Breast epithelium (tissue), 3 donors: ENCODE measurements around the gene UBIAD1.

Source experiments
- POLR2A ChIP-seq: fragments of 450-650 bp; IDR thresholded peaks from one replicate; pipeline ENCODE4 v1.6.1; 2016; ENCODE audit warnings: antibody characterized with exemption, mild to moderate bottlenecking, moderate library complexity
- TF ChIP-seq, protein P1 (sequence below), 3 donors: fragments of 450-650 bp; IDR thresholded peaks; one replicate each; pipeline ENCODE4 v1.5.1; 2016 to 2017; ENCODE audit warnings: antibody characterized with exemption in 3 of 3, mild to moderate bottlenecking in 3 of 3, moderate library complexity in 3 of 3

DNA sequence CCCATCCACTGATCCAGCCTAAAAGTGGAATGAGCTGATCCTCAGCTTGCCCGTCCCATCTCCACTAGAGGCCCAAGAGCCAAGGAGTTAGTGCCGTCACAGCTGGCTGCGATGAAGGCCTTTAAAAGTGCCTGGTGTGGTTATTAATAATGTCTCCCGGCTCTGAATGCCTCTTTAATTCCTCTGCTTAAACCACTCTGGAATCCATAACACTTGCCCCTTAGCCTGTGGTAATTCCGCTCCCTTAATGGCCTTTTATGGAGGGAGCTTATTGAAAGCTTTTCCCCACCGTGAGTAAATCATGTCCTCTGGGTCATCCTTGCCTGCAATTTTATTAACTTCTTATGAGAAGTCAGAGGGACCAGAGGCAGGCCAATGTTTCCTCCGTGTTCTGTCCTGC lies 55.4 kb downstream of the UBIAD1 start:
- TF ChIP-seq, protein P1, sequence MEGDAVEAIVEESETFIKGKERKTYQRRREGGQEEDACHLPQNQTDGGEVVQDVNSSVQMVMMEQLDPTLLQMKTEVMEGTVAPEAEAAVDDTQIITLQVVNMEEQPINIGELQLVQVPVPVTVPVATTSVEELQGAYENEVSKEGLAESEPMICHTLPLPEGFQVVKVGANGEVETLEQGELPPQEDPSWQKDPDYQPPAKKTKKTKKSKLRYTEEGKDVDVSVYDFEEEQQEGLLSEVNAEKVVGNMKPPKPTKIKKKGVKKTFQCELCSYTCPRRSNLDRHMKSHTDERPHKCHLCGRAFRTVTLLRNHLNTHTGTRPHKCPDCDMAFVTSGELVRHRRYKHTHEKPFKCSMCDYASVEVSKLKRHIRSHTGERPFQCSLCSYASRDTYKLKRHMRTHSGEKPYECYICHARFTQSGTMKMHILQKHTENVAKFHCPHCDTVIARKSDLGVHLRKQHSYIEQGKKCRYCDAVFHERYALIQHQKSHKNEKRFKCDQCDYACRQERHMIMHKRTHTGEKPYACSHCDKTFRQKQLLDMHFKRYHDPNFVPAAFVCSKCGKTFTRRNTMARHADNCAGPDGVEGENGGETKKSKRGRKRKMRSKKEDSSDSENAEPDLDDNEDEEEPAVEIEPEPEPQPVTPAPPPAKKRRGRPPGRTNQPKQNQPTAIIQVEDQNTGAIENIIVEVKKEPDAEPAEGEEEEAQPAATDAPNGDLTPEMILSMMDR (IDR thresholded peaks at IDR 0.05), result no peak
- TF ChIP-seq POLR2A, result no peak
